CD14-positive monocyte (primary cell): Measurements from ENCODE around the gene OR5B12. TPM values are rescaled to one million over a fixed set of nuclear protein-coding genes. Genes with fewer than 3 reads are reported as not detected.

Source experiments
- DNase-seq, 3 donors: peaks; one replicate each; pipeline ENCODE4 v3.0.0-alpha.2; 2011 to 2022
- H2AFZ ChIP-seq: 2 replicates; pipeline ENCODE4 v1.6.0; 2012; ENCODE audit warnings: mild to moderate bottlenecking, low read depth, low read length, inconsistent platforms; ENCODE audit not compliant: insufficient read depth, poor library complexity, severe bottlenecking
- H3K27ac ChIP-seq, 2 donors: 1 replicate in 1 of 2; 2 replicates in 1 of 2; pipeline ENCODE4 v1.5.1; 2012 to 2013; ENCODE audit warnings: low read length in 2 of 2, control low read depth in 1 of 2, inconsistent platforms in 1 of 2, low read depth in 1 of 2, mild to moderate bottlenecking in 1 of 2
- H3K27me3 ChIP-seq, 2 donors: one replicate each; pipeline versions ENCODE4 v1.6.0 to v1.6.1; 2011 to 2013; ENCODE audit warnings: low read length in 2 of 2; ENCODE audit not compliant: control insufficient read depth in 2 of 2, insufficient read depth in 2 of 2
- H3K36me3 ChIP-seq, 2 donors: replicated peaks in 1 of 2; 1 replicate in 1 of 2; 2 replicates in 1 of 2; pipeline versions ENCODE4 v1.5.1 to v1.6.1; 2012 to 2013; ENCODE audit warnings: low read length in 2 of 2, control low read depth in 1 of 2, inconsistent platforms in 1 of 2, mild to moderate bottlenecking in 1 of 2; ENCODE audit not compliant: insufficient read depth in 2 of 2, control insufficient read depth in 1 of 2
- H3K4me1 ChIP-seq, 2 donors: 1 replicate in 1 of 2; 2 replicates in 1 of 2; pipeline versions ENCODE4 v1.5.1 to v1.6.1; 2012 to 2013; ENCODE audit warnings: low read length in 2 of 2, control low read depth in 1 of 2, inconsistent platforms in 1 of 2, mild to moderate bottlenecking in 1 of 2, moderate library complexity in 1 of 2; ENCODE audit not compliant: insufficient read depth in 2 of 2, control insufficient read depth in 1 of 2
- H3K4me2 ChIP-seq: replicated peaks from 2 replicates; pipeline ENCODE3; 2012; ENCODE audit warnings: low read length, moderate library complexity, mild to moderate bottlenecking; ENCODE audit not compliant: poor library complexity, severe bottlenecking; ENCODE audit errors: extremely low read depth
- H3K4me3 ChIP-seq, 3 experiments: fragments of 200-600 bp in 1 of 3; sonication (generic) in 1 of 3; replicated peaks in 1 of 3; 1 replicate in 2 of 3; 2 replicates in 1 of 3; pipeline ENCODE4 v1.5.1; 2011 to 2013; ENCODE audit warnings: low read length in 3 of 3, mild to moderate bottlenecking in 3 of 3, control low read depth in 2 of 3, low read depth in 2 of 3, inconsistent platforms in 1 of 3, moderate library complexity in 1 of 3
- H3K79me2 ChIP-seq: 2 replicates; pipeline ENCODE4 v1.6.0; 2012; ENCODE audit warnings: mild to moderate bottlenecking, control low read depth, inconsistent platforms, low read length, moderate library complexity; ENCODE audit not compliant: insufficient read depth
- H3K9ac ChIP-seq: 2 replicates; pipeline ENCODE4 v1.6.0; 2017; ENCODE audit warnings: low read length, mild to moderate bottlenecking; ENCODE audit not compliant: insufficient read depth, poor library complexity, severe bottlenecking
- H3K9me3 ChIP-seq, 2 donors: replicated peaks in 1 of 2; 1 replicate in 1 of 2; 2 replicates in 1 of 2; pipeline versions ENCODE4 v1.5.1 to v1.6.1; 2012 to 2013; ENCODE audit warnings: low read length in 2 of 2, control low read depth in 1 of 2; ENCODE audit not compliant: control insufficient read depth in 1 of 2, insufficient read depth in 1 of 2
- H4K20me1 ChIP-seq: 2 replicates; pipeline ENCODE4 v1.6.0; 2012; ENCODE audit warnings: mild to moderate bottlenecking, low read length, control low read depth, moderate library complexity; ENCODE audit not compliant: insufficient read depth
- H3K27ac Mint-ChIP-seq, 7 donors: one replicate each; pipeline ENCODE4 v1.8.0; 2020; ENCODE audit warnings: mild to moderate bottlenecking in 7 of 7, mixed read lengths in 7 of 7, moderate library complexity in 6 of 7, inconsistent platforms in 2 of 7
- H3K27me3 Mint-ChIP-seq, 3 donors: one replicate each; pipeline ENCODE4 v1.8.0; 2021 to 2022; ENCODE audit warnings: low read depth in 3 of 3, mild to moderate bottlenecking in 3 of 3, mixed read lengths in 3 of 3, moderate library complexity in 3 of 3, inconsistent platforms in 1 of 3
- H3K36me3 Mint-ChIP-seq, 2 donors: one replicate each; pipeline ENCODE4 v1.8.0; 2020; ENCODE audit warnings: mixed read lengths in 2 of 2, inconsistent platforms in 1 of 2, mild to moderate bottlenecking in 1 of 2
- H3K4me1 Mint-ChIP-seq: one replicate; pipeline ENCODE4 v1.8.0; 2020; ENCODE audit warnings: mild to moderate bottlenecking, mixed read lengths
- H3K4me3 Mint-ChIP-seq, 2 donors: one replicate each; pipeline ENCODE4 v1.8.0; 2020; ENCODE audit warnings: mild to moderate bottlenecking in 2 of 2, mixed read lengths in 2 of 2, moderate library complexity in 1 of 2
- H3K9me3 Mint-ChIP-seq, 7 donors: one replicate each; pipeline ENCODE4 v1.8.0; 2020 to 2022; ENCODE audit warnings: mixed read lengths in 7 of 7, mild to moderate bottlenecking in 6 of 7, moderate library complexity in 6 of 7, inconsistent platforms in 2 of 7
- WGBS: methylation state at CpG from one replicate; pipeline ENCODE4 v1.1.5; 2013; ENCODE audit warnings: missing lambda C conversion rate; ENCODE audit not compliant: insufficient coverage; 5-methylcytosine and 5-hydroxymethylcytosine counted together
- intact Hi-C, 2 donors: fragments of 100-400 bp; cut with micrococcal nuclease; formaldehyde crosslinking; loops; one replicate each; pipeline versions ENCODE4 v1.15.0 to v1.15.1; 2023
- polyA plus RNA-seq, 3 donors: library from polyadenylated mRNA; depleted of rRNA in 1 of 3; unstranded in 2 of 3; stranded (reverse) in 1 of 3; fragments of 300-500 nt in 2 of 3; fragments of >200 nt in 1 of 3; fragmentation: Illumina TruSeq in 2 of 3; gene quantifications; 1 replicate in 2 of 3; 2 replicates in 1 of 3; pipeline ENCODE4 v1.2.3, GENCODE V29; 2012 to 2021
- TF ChIP-seq, protein P1 (sequence below): fragments of 200-600 bp; IDR thresholded peaks from one replicate; pipeline ENCODE4 v1.8.0; 2022; ENCODE audit warnings: antibody characterized with exemption, mild to moderate bottlenecking

The OR5B12 gene
- polyA plus RNA-seq, 3 donors, result not detected

DNA sequence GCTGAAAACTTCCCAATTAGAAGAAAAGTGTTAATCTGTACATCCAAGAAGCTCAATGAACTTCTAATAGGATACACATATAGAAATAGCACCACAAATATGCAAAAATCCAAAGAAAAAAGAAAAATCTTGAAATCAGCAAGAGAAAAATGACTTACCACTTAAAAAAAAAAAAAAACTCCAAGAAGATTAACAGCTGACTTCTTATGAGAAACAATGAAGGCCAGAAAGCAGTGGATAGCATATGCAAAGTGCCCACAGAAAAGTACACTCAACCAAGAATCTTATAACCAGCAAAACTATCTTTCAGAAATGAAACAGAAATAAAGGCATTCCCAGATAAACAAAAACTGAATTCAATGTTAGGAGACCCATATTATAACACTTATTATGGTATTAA lies 29.9 kb upstream of the OR5B12 start:
- H3K27me3 Mint-ChIP-seq, result peaks cover 1 to 8% (median 3%) of the 10 kb centered on the region in 3 donors
- Histone ChIP-seq H3K9ac (no peak overlapping the region), H3K4me2 (no peak overlapping the region), H3K9me3 (peaks cover 9 to 20% of the 10 kb centered on the region in 2 donors), H3K27me3 (no peaks in the 10 kb centered on the region), H2AFZ (no peak overlapping the region), H3K36me3 (no peaks in the 10 kb centered on the region), H3K79me2 (no peaks in the 10 kb centered on the region), H4K20me1 (no peaks in the 10 kb centered on the region), H3K27ac (no peak overlapping the region), H3K4me3 (no peak overlapping the region), H3K4me1 (no peaks in the 10 kb centered on the region)
- TF ChIP-seq, protein P1, sequence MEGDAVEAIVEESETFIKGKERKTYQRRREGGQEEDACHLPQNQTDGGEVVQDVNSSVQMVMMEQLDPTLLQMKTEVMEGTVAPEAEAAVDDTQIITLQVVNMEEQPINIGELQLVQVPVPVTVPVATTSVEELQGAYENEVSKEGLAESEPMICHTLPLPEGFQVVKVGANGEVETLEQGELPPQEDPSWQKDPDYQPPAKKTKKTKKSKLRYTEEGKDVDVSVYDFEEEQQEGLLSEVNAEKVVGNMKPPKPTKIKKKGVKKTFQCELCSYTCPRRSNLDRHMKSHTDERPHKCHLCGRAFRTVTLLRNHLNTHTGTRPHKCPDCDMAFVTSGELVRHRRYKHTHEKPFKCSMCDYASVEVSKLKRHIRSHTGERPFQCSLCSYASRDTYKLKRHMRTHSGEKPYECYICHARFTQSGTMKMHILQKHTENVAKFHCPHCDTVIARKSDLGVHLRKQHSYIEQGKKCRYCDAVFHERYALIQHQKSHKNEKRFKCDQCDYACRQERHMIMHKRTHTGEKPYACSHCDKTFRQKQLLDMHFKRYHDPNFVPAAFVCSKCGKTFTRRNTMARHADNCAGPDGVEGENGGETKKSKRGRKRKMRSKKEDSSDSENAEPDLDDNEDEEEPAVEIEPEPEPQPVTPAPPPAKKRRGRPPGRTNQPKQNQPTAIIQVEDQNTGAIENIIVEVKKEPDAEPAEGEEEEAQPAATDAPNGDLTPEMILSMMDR, result no peak
- H3K9me3 Mint-ChIP-seq, result peaks cover 9 to 43% (median 26%) of the 10 kb centered on the region in 7 donors
- no peaks in the 10 kb centered on the region for H3K4me1 Mint-ChIP-seq
- intact Hi-C loops, result no loop called here
- no peaks in the 10 kb centered on the region for H3K36me3 Mint-ChIP-seq
- no peak for DNase-seq
- no peak overlapping the region for H3K4me3 Mint-ChIP-seq
- H3K27ac Mint-ChIP-seq, result no peak overlapping the region

DNA sequence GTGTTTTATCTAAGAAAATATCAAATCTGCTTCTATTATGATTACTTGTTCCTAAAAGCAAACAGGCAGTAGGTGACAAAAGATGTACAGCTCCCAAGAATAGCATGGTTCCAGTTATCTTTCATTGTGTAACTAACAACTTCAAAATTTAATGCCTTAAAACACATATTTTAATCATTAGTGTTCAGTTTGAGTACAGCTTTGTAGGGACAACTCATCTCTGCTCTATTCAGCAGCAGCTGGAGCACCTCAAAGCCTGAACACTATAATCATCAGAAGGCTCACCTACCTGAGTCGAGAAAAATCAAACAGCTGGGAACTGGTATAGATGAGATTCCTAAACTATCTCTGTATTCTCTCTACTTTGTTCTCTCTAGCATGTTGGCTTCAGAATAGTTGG lies 24.3 kb upstream of the OR5B12 start:
- no peaks in the 10 kb centered on the region for H3K4me1 ChIP-seq
- H3K9me3 ChIP-seq, result peaks cover 5 to 10% of the 10 kb centered on the region in 2 donors

More for the DNA sequence above, 24.3 kb upstream of the OR5B12 start:
- DNase-seq, result no peak
- H3K27me3 ChIP-seq, result no peaks in the 10 kb centered on the region
- TF ChIP-seq, protein P1, result no peak
- no peak overlapping the region for H2AFZ ChIP-seq
- H3K4me3 ChIP-seq, result no peak overlapping the region
- Mint-ChIP-seq H3K4me1 (no peaks in the 10 kb centered on the region), H3K4me3 (no peak overlapping the region), H3K36me3 (no peaks in the 10 kb centered on the region), H3K27me3 (peaks cover 0 to 4% (median 0%) of the 10 kb centered on the region in 3 donors), H3K9me3 (peaks cover 3 to 14% (median 10%) of the 10 kb centered on the region in 7 donors), H3K27ac (no peak overlapping the region)
- H3K9ac ChIP-seq, result no peak overlapping the region
- WGBS, result no CpG with 5 or more reads among the region's 1 CpG
- H3K79me2 ChIP-seq, result no peaks in the 10 kb centered on the region
- no peak overlapping the region for H3K27ac ChIP-seq
- no peaks in the 10 kb centered on the region for H4K20me1 ChIP-seq
- intact Hi-C loops, result no loop called here
- no peaks in the 10 kb centered on the region for H3K36me3 ChIP-seq
- H3K4me2 ChIP-seq, result no peak overlapping the region
